ENCODE data around the gene PLCD1. TPM values are rescaled to one million over a fixed set of nuclear protein-coding genes. Genes with fewer than 3 reads are reported as not detected.

The PLCD1 gene
- total and polyA plus RNA-seq, 2 experiments from 2014 or later = 16.0 to 24.4 TPM

GRCh38 chr3:37987751-37988179, 41.7 kb downstream of the PLCD1 start (continued):
- TF ChIP-seq ZNF331 (CRISPR knock-in tag; IDR thresholded peaks at IDR 0.05; ENCODE audit: low read depth) (no peak), CREB1 (CRISPR knock-in tag; IDR thresholded peaks at IDR 0.05; ENCODE audit: low read depth) (no peak), ZNF114 (CRISPR knock-in tag; IDR thresholded peaks at IDR 0.05) (no peak), EZH2phosphoT487 (IDR thresholded peaks at IDR 0.05; ENCODE audit: unreplicated experiment) (no peak), JUNB (IDR thresholded peaks at IDR 0.05; ENCODE audit: unreplicated experiment) (no peak), ETS1 (IDR thresholded peaks at IDR 0.05) (no peak), REST (IDR thresholded peaks at IDR 0.05; ENCODE audit: unreplicated experiment) (no peak), NANOG (IDR thresholded peaks at IDR 0.05; ENCODE audit: borderline replicate concordance) (no peak)

- Mint-ChIP-seq H3K36me3 (ENCODE audit: low read depth) (no peaks in the 10 kb centered on the region), H3K27me3 (ENCODE audit: insufficient read depth, low read depth, poor library complexity) (peaks cover 22% of the 10 kb centered on the region), H3K4me3 (no peak overlapping the region), H3K9me3 (no peaks in the 10 kb centered on the region), H3K4me1 (peaks cover 4% of the 10 kb centered on the region), H3K27ac (no peak overlapping the region)
- Histone ChIP-seq H3K4me3 (no peak overlapping the region), H3K36me3 (ENCODE audit: insufficient read depth) (no peaks in the 10 kb centered on the region), H3K4me1 (ENCODE audit: insufficient read depth) (no peaks in the 10 kb centered on the region), H3F3A (replicated peaks; ENCODE audit: low read depth) (no peaks in the 10 kb centered on the region), H3K4me2 (no peak overlapping the region), H3K27me3 (ENCODE audit: insufficient read depth) (no peaks in the 10 kb centered on the region), H3K9me2 (ENCODE audit: insufficient read depth) (no peaks in the 10 kb centered on the region), H4K20me1 (replicated peaks; ENCODE audit: insufficient read depth) (no peaks in the 10 kb centered on the region), H3K79me2 (replicated peaks; ENCODE audit: insufficient read depth) (no peaks in the 10 kb centered on the region), H2AFZ (no peak overlapping the region), H3K27ac (ENCODE audit: low read depth) (no peak overlapping the region)
- TF ChIP-seq ZNF331 (CRISPR knock-in tag; IDR thresholded peaks at IDR 0.05; ENCODE audit: low read depth) (no peak), JUNB (IDR thresholded peaks at IDR 0.05; ENCODE audit: unreplicated experiment) (no peak), EZH2 (IDR thresholded peaks at IDR 0.05; ENCODE audit: low read depth, unreplicated experiment) (no peak), CREB1 (CRISPR knock-in tag; IDR thresholded peaks at IDR 0.05; ENCODE audit: low read depth) (no peak), CTCF (conservative IDR thresholded peaks at IDR 0.05; ENCODE audit: low read depth in 2 of 2) (no peak)
- no peak for DNase-seq (ENCODE audit: low spot score)
- ATAC-seq = no peak
Observed at GRCh38 chr3:37987315-37987697, 42.1 kb downstream of the PLCD1 start.
